ENCODE measurements around the gene CD300A. TPM values are rescaled to one million over a fixed set of nuclear protein-coding genes. Genes with fewer than 3 reads are reported as not detected.

CD300A gene
- total RNA-seq, 4 donors from 2014 or later = 1.2 to 4.1 (median 2.4) TPM

DNA sequence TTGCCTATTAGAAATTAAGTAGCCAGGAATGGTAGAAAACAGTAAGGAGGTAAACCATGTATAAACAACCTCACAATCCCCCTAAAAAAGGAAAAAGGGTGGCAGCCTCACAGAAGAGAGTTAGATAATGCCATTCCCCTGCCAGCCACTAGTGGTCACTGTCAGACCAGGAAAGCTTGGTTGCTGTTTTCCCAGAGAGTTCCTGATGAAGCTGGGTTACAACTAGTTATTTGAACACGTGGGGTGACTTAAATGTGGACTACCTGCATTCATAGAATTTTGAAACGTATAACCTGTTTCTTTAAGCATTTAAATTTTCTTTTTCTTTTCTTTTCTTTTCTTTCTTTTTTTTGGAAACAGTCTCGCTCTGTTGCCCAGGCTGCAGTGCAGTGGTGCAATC is 28.7 kb upstream of the CD300A start:
- intact Hi-C loops (cut with DNase I) = no loop called here
- TF ChIP-seq, protein P1, sequence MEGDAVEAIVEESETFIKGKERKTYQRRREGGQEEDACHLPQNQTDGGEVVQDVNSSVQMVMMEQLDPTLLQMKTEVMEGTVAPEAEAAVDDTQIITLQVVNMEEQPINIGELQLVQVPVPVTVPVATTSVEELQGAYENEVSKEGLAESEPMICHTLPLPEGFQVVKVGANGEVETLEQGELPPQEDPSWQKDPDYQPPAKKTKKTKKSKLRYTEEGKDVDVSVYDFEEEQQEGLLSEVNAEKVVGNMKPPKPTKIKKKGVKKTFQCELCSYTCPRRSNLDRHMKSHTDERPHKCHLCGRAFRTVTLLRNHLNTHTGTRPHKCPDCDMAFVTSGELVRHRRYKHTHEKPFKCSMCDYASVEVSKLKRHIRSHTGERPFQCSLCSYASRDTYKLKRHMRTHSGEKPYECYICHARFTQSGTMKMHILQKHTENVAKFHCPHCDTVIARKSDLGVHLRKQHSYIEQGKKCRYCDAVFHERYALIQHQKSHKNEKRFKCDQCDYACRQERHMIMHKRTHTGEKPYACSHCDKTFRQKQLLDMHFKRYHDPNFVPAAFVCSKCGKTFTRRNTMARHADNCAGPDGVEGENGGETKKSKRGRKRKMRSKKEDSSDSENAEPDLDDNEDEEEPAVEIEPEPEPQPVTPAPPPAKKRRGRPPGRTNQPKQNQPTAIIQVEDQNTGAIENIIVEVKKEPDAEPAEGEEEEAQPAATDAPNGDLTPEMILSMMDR (IDR thresholded peaks at IDR 0.05) = peak in 2 of 3 experiments; percentile 35 to 57
- TF ChIP-seq EP300 (IDR thresholded peaks at IDR 0.05) = no peak
- no peak overlapping the region for H3K4me3 ChIP-seq
- peaks cover 13 to 24% (median 20%) of the 10 kb centered on the region in 4 donors for H3K4me1 ChIP-seq
- H3K27ac ChIP-seq (replicated peaks in 1 of 4) = no peak overlapping the region
- DNase-seq (ENCODE audit: extremely low spot score) = no peak
- peaks cover 0 to 12% (median 8%) of the 10 kb centered on the region in 4 donors for H3K9me3 ChIP-seq
- H3K27me3 ChIP-seq = peaks cover 0 to 10% (median under 1%) of the 10 kb centered on the region in 4 donors
- WGBS = 70% methylated on average over 3 of the region's 3 CpGs
- peaks cover 0 to 21% (median 14%) of the 10 kb centered on the region in 4 donors for H3K36me3 ChIP-seq

DNA sequence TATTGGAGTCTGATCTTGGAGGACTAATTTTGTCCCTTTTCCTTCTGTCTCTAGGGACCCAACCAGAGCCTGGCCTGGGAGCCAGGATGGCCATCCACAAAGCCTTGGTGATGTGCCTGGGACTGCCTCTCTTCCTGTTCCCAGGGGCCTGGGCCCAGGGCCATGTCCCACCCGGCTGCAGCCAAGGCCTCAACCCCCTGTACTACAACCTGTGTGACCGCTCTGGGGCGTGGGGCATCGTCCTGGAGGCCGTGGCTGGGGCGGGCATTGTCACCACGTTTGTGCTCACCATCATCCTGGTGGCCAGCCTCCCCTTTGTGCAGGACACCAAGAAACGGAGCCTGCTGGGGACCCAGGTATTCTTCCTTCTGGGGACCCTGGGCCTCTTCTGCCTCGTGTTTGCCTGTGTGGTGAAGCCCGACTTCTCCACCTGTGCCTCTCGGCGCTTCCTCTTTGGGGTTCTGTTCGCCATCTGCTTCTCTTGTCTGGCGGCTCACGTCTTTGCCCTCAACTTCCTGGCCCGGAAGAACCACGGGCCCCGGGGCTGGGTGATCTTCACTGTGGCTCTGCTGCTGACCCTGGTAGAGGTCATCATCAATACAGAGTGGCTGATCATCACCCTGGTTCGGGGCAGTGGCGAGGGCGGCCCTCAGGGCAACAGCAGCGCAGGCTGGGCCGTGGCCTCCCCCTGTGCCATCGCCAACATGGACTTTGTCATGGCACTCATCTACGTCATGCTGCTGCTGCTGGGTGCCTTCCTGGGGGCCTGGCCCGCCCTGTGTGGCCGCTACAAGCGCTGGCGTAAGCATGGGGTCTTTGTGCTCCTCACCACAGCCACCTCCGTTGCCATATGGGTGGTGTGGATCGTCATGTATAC is 26.5 kb upstream of the CD300A start:
- peaks cover 0 to 12% (median 8%) of the 10 kb centered on the region in 4 donors for H3K9me3 ChIP-seq
- H3K27ac ChIP-seq (replicated peaks in 1 of 4) = no peak overlapping the region
- H3K36me3 ChIP-seq = peaks cover 0 to 21% (median 14%) of the 10 kb centered on the region in 4 donors
- no peak overlapping the region for H3K4me3 ChIP-seq
- no peak for DNase-seq (ENCODE audit: extremely low spot score)
- TF ChIP-seq POLR2AphosphoS5 (IDR thresholded peaks at IDR 0.05) (no peak), POLR2A (IDR thresholded peaks at IDR 0.05; ENCODE audit: low read depth) (no peak), EP300 (IDR thresholded peaks at IDR 0.05) (no peak)
- TF ChIP-seq, protein P1 (IDR thresholded peaks at IDR 0.05) = no peak
- peaks cover 29 to 32% (median 30%) of the 10 kb centered on the region in 4 donors for H3K4me1 ChIP-seq
- WGBS = 79% methylated on average over 17 of the region's 31 CpGs
- intact Hi-C loops (cut with DNase I) = no loop called here
- H3K27me3 ChIP-seq = no peaks in the 10 kb centered on the region

DNA sequence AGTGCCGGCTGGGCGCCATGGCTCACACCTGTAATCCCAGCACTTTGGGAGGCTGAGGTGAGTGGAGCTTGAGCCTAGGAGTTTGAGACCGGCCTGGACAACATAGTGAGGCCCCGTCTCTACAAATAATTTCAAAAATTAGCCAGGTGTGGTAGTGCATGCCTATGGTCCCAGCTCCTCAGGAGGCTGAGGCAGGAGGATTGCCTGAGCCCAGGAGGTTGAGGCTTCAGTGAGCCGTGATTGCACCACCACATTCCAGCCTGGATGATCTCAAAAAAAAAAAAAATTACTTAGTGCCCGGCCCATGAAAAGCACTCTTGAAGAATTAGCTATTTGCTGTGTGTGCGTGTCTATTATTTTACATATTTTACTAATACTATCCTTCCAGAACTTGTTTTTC is 24.9 kb upstream of the CD300A start:
- Histone ChIP-seq H3K27me3 (no peaks in the 10 kb centered on the region), H3K36me3 (peaks cover 0 to 21% (median 14%) of the 10 kb centered on the region in 4 donors), H3K4me3 (no peak overlapping the region), H3K4me1 (peaks cover 39 to 45% (median 44%) of the 10 kb centered on the region in 4 donors), H3K9me3 (peaks cover 0 to 12% (median 8%) of the 10 kb centered on the region in 4 donors), H3K27ac (replicated peaks in 1 of 4) (no peak overlapping the region)
- no peak for DNase-seq (ENCODE audit: extremely low spot score)
- 95% methylated on average over 7 of the region's 7 CpGs for WGBS
- intact Hi-C loops (cut with DNase I) = no loop called here
- no peak for TF ChIP-seq POLR2A (IDR thresholded peaks at IDR 0.05; ENCODE audit: low read depth)

DNA sequence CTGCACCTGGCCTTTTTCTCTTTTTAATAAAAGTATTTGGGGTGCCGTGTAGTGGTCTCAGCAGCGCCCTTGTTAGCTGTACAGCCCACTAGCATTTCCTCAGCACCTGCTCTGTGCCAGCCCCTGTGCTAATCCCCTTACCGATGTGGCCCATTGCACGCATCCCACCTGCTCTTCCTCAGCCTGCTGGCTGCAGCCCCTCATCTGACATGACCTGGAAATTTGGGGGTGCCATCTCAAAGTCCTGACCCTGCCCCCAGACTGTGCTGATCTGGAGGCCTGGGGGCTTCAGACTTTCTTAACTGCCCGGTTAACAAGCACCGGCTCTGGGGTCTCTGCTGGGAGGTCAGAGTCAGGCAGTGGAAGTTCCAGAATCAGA is 24.2 kb upstream of the CD300A start:
- Histone ChIP-seq H3K4me1 (peaks cover 45 to 53% (median 52%) of the 10 kb centered on the region in 4 donors), H3K27me3 (no peaks in the 10 kb centered on the region), H3K4me3 (peak overlapping the region; percentile 34 to 42 (median 39)), H3K9me3 (peaks cover 0 to 10% (median 6%) of the 10 kb centered on the region in 4 donors), H3K36me3 (peaks cover 0 to 28% (median 14%) of the 10 kb centered on the region in 4 donors), H3K27ac (replicated peaks in 1 of 4) (peak overlapping the region; percentile 74 to 86 (median 78))
- DNase-seq (ENCODE audit: extremely low spot score) = no peak
- intact Hi-C loops (cut with DNase I) = no loop called here
- 84% methylated on average over 5 of the region's 6 CpGs for WGBS
- TF ChIP-seq, protein P1 (IDR thresholded peaks at IDR 0.05) = no peak
- TF ChIP-seq EP300 (IDR thresholded peaks at IDR 0.05) = no peak

DNA sequence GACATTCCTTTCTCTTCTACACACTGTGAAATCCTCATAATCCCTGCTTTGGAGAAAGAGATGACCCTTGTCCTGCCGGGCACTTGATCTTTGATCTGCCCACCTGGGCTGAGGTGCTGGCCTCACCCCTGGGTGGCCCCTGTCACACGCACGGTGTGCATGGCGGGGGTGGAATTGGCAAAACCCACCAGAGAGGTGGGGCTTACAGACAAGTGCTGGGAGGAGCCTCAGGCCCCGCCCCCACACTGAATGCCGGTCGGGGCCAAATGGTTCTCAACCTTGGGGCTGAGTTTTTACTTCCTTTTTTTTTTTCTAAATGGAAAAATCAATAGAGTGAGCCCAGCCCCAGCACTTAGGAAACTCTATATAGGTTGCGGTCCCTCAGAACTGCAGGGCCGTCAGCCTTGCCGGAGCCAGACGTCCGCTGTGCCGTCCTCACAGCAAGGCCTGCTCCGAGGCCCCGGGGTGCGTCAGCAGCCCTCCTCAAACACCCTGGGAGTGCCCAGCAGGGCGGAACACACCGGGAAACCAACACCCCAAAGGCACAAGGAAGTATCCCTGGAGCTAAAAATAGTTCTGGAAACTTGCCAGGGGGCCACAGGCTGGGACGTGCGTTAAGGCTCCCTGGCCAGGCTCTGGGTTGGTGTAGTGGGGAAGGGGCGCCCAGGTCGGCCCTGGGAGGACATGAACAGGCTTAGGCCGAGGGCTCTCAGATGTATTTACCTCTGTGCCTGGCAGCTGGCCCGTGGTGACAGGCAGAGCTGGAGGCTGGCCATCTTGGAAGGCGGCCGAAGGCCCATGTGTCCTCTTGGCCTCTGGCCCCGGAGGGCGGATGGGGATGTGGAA is 23.5 kb upstream of the CD300A start:
- TF ChIP-seq EP300 (IDR thresholded peaks at IDR 0.05) (peak; percentile 2), POLR2A (IDR thresholded peaks at IDR 0.05; ENCODE audit: low read depth) (peak; percentile 37), POLR2AphosphoS5 (IDR thresholded peaks at IDR 0.05) (peak; percentile 61 to 75)
- TF ChIP-seq, protein P1 (IDR thresholded peaks at IDR 0.05) = no peak
- Histone ChIP-seq H3K4me1 (peaks cover 51 to 58% (median 58%) of the 10 kb centered on the region in 4 donors), H3K4me3 (peak overlapping the region; percentile 34 to 42 (median 39))

More for the DNA sequence above, 23.5 kb upstream of the CD300A start:
- peak; percentile 97 for DNase-seq (ENCODE audit: extremely low spot score)
- intact Hi-C loops (cut with DNase I) = no loop called here
- H3K27me3 ChIP-seq = no peaks in the 10 kb centered on the region
- H3K36me3 ChIP-seq = peaks cover 0 to 34% (median 14%) of the 10 kb centered on the region in 4 donors
- peak overlapping the region; percentile 74 to 86 (median 78) for H3K27ac ChIP-seq (replicated peaks in 1 of 4)
- H3K9me3 ChIP-seq = peaks cover 0 to 4% (median under 1%) of the 10 kb centered on the region in 4 donors
- 24% methylated on average over 17 of the region's 28 CpGs for WGBS

All from esophagus muscularis mucosa (tissue), 4 donors.